ENCODE data around the gene JRKL.
"Not testable (repeated sequence)": the region's sequence is repeated elsewhere in the genome, so short reads cannot be mapped to it uniquely, and the experiment has no call there.

The JRKL gene

DNA sequence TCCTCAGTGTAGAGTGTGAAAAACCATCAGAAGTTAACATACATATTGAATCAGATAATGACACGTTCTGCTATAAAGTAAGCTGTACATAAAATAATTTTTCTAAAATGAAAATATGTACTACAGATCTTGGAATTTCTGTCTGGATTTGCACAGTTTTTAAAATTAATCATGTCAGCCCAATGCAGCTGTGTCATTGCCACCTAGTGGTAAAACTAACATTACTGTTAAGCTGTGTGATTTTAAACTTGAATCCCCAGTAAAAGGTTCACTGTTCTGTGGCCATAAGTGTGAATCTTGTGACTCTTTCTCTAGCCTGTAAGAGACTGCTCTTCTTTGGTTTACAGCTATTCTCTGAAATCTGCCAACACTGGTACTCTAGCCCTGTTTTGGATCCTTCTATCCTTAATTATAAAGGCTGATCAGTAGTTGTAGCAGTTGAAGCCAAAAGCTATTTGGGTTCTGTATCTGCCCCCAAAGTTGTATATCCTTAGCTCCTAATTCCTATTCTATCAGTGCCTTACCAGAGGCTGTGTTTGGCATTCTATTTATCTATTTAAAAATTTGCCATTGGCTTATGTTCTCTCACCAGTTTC, 4.0 kb downstream of the JRKL start:
- peak; percentile 16 for DNase-seq (ENCODE audit: low spot score)

DNA sequence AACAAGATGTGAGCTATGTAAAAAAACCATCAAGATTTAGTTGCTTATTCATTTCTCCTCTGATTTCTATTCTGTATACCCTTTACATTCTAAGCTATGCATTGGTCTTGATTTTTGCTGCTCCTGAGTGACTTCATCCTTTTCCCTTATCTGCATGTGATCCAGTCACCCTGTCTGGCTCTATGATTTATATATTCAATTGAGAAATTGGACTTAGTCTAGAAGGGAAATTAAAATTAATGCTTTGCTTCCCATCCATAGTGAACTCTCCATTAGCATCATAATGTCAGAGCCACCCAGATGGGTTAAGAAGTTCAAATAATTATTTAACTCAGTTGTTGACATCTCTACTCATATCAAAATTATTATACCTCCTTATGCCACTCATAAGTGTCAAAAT, 5.0 kb downstream of the JRKL start:
- no peak for DNase-seq (ENCODE audit: low spot score)

DNA sequence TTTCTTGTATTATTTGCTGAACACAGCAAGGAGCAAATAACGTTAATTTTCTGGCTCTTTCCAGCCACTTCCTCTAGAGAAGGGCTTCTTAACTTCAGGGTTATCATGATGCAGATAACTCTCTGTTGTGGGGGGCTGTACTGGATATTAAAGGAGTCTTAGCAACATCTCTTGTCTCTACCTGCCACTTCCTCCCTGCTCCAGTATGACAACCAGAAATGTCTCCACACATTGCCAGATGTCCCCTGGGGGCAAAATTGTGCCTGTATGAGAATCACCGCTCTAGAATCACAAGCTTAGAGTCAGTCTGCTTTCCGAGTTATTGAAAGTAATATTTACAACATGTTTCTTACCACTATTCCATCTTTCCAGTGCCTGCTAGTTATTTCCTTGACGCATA, 6.8 kb downstream of the JRKL start:
- DNase-seq (ENCODE audit: low spot score): no peak

DNA sequence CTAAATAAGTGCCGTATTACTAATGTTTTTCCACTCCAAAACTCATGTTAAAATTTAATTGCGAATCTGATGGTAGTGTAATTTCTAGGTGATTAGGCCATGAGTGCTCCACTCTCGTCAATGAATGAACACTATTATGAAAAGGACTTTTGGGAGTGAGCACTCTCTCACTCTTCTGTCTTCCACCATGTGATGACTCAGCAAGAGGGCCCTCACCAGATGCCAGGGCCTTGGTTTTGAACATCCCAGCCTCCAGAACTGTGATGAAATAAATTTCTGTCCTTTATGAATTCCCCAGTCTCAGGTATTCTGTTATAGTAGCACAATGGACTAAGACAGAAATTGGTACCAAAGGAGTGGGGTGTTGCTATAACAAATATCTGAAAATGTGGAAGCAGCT, 8.1 kb downstream of the JRKL start:
- DNase-seq (ENCODE audit: low spot score): no peak

DNA sequence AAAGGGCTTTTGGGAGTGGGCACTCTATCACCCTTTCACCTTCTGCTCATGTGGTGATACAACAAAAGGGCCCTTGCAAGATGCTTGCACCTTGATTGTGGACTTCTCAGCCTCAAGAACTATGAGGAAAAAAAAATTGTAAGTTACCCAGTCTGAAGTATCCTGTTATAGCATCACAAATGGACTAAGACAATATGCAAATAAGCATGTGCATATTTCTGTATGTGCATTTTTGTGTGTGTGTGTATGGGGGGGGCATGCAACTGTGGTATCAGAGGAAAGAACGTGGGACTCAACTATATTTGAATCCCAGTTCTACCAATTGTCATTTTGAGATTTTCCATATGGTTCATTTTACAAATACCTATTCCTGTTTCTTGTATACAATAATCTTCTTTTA, 10.9 kb downstream of the JRKL start:
- DNase-seq (ENCODE audit: low spot score): no peak

DNA sequence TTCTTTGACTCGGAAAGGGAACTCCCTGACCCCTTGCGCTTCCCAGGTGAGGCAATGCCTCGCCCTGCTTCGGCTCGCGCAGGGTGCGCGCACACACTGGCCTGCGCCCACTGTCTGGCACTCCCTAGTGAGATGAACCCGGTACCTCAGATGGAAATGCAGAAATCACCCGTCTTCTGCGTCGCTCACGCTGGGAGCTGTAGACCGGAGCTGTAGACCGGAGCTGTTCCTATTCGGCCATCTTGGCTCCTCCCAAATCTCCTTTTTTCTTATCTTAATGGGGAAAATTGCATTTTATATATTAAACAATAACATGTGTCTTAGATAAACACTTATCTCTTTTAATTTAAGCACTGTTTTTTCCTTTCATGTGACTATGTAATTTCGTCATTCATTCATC, 21.6 kb downstream of the JRKL start:
- DNase-seq (ENCODE audit: low spot score): not testable (repeated sequence)

DNA sequence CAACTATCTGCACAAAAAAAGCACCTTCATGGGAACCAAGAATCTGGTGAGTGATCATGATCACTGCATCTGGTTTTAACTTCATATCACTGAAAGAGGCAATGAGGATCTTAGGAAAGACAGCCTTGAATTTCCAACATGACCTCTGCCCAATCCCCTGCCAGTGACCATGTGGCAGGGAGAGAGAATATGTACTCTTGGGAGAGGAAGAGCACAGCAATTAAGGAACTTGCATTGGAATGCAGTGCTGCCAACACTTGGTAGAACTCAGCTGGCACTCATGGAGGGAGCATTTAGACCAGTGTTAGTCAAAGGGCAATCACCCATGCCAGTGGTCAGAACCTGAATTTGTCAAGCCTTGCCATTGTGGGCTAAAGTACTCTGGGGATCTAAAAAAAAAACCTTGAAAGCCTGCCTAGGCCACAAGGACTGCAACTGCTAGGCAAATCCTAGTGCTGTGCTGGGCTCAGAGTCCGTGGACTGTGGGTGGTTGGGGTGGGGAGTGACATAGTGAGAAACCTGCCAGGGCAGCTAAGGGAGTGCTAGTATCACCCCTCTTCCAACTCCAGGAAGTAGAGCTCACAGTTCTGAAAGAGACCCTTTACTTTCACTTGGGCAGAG, 23.1 kb downstream of the JRKL start:
- DNase-seq (ENCODE audit: low spot score): no peak

DNA sequence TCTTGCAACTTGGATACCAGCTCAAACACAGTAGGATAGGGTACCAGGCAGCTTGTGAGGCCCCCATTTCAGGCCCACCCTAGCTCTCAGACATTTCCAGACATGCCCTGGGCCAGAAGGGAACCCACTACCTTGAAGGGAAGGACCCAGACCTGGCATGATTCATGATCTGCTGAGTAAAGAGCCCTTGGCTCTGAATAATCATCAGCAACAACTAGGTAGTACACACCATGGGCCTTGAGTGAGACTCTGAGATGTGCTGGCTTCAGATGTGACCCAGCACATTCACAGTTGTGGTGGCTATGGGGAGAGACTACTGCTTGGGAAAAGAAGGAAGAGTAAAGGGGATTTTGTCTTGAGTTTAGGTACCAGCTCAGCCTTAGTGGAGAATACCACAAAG, 23.6 kb downstream of the JRKL start:
- no peak for DNase-seq (ENCODE audit: low spot score)

DNA sequence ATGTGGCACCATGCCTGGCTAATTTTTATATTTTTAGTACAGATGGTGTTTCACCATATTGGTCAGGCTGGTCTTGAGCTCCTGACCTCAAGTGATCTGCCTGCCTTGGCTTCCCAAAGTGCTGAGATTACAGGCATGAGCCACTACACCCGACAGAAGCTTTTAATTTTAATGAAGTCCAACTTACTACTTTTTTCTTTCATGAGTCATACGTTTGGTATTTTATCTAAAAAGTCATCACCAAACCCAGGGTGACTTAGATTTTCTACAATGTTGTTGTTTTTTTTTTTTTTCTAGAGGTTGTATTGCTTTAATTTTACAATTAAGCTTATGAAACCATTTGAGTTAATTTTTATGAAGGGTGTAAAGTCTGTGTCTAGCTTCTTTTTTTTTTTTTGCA, 34.9 kb downstream of the JRKL start:
- no peak for DNase-seq (ENCODE audit: low spot score)

DNA sequence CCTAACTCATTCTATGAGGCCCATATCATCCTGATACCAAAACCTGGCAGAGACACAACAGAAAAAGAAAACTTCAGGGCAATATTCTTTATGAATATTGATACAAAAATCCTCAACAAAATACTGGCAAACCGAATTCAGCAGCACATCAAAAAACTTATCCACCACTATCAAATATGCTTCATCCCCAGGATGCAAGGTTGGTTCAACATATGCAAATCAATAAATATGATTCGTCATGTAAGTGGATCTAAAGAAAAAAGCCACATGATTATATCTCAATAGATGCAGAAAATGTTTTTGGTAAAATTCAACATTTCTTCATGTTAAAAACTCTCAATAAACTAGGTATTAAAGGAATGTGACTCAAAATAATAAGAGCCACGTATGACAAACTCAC, 40.9 kb downstream of the JRKL start:
- DNase-seq (ENCODE audit: low spot score): no peak

DNA sequence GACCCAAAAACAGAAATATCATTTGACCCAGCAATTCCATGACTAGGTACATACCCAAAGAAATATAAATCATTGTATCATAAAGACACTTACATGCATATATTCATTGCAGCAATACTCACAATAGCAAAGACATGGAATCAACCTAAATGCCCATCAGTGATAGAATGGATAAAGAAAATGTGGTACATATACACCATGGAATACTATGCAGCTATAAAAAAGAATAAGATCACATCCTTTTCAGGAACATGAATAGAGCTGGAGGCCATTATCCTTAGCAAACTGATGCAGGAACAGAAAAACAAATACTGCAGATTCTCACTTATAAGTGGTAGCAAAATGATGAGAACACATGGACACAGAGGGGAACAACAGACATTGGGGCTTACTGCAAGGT, 42.8 kb downstream of the JRKL start:
- DNase-seq (ENCODE audit: low spot score): not testable (repeated sequence)

Small RNAs within 50 kb of the gene (small RNA-seq; reads per million reads assigned to genes)
- 0 reads per million in 2 experiments for gene MIR1260B

Measured in SK-N-DZ (cell line).